22Rv1 (cell line): ENCODE measurements around the gene ZNF813.
"Not testable (repeated sequence)": the region's sequence is repeated elsewhere in the genome, so short reads cannot be mapped to it uniquely, and the experiment has no call there.

ENCODE experiments used
- CTCF ChIP-seq: fragments of 450-650 bp; IDR thresholded peaks from 2 replicates; pipeline ENCODE4 v1.5.1; 2017; ENCODE audit warnings: mild to moderate bottlenecking
- ZFX ChIP-seq: fragments of 450-650 bp; IDR thresholded peaks from 2 replicates; pipeline ENCODE4 v1.6.1; 2017; ENCODE audit warnings: antibody characterized with exemption, borderline replicate concordance

- TF ChIP-seq CTCF, ZFX: not testable (repeated sequence)
These were observed 46.8 kb upstream of the ZNF813 start for GRCh38 chr19:53420520-53421315.
